Hippocampal formation (tissue), 2 donors: ENCODE data around the gene MT1F.
A peak's percentile ranks its signal among the peaks of the same experiment; 100 is the strongest.

Experiments used
- DNase-seq, 2 donors: peaks; one replicate each; lab custom pipeline; 2025; lab: John Stamatoyannopoulos, UW

The MT1F gene

GRCh38 chr16:56625943-56626654 is 31.7 kb upstream of the MT1F start:
- DNase-seq: no peak

- no peak for DNase-seq
Measured at GRCh38 chr16:56626685-56627084, 31.1 kb upstream of the MT1F start.

- no peak for DNase-seq
Measured at GRCh38 chr16:56628486-56629350, 29.0 kb upstream of the MT1F start.

GRCh38 chr16:56629531-56629930 is 28.2 kb upstream of the MT1F start:
- no peak for DNase-seq

GRCh38 chr16:56630134-56630533 is 27.6 kb upstream of the MT1F start:
- DNase-seq: no peak

GRCh38 chr16:56631197-56631596 is 26.6 kb upstream of the MT1F start:
- no peak for DNase-seq

GRCh38 chr16:56631832-56632155 is 26.0 kb upstream of the MT1F start:
- no peak for DNase-seq

- peak; percentile 14 to 51 for DNase-seq
Measured at GRCh38 chr16:56632156-56632847, 25.5 kb upstream of the MT1F start, which contains the start of gene MT1M. Gene MT1M (plus strand): TSS chr16:56632659. CDS start chr16:56632732, 73 bp downstream.

- no peak for DNase-seq
Measured at GRCh38 chr16:56632848-56633365, 24.9 kb upstream of the MT1F start.

- no peak for DNase-seq
Measured at GRCh38 chr16:56633535-56633934, 24.2 kb upstream of the MT1F start.

GRCh38 chr16:56634715-56635440 is 22.9 kb upstream of the MT1F start:
- no peak for DNase-seq

- DNase-seq: no peak
Measured at GRCh38 chr16:56635441-56635967, 22.3 kb upstream of the MT1F start.

- DNase-seq: no peak
Measured at GRCh38 chr16:56636616-56637413, 20.9 kb upstream of the MT1F start.

GRCh38 chr16:56637814-56638750 is 19.7 kb upstream of the MT1F start, which contains the start of gene MT1A:
Gene MT1A (plus strand): TSS chr16:56638666. CDS start chr16:56638739, 73 bp downstream.
- DNase-seq: peak in 1 of 2 donors; percentile 11

GRCh38 chr16:56639045-56639444 is 18.7 kb upstream of the MT1F start:
- DNase-seq: no peak

- no peak for DNase-seq
Measured at GRCh38 chr16:56640076-56640475, 17.7 kb upstream of the MT1F start.

GRCh38 chr16:56641166-56641565 is 16.6 kb upstream of the MT1F start:
- DNase-seq: no peak

- no peak for DNase-seq
Measured at GRCh38 chr16:56643080-56643778, 14.5 kb upstream of the MT1F start.

GRCh38 chr16:56643833-56644232 is 13.9 kb upstream of the MT1F start:
- DNase-seq: no peak
